ENCODE results near the gene KRTAP10-2. TPM values are rescaled to one million over a fixed set of nuclear protein-coding genes. Genes with fewer than 3 reads are reported as not detected.

KRTAP10-2 gene
- total RNA-seq, 6 experiments from 2014 or later, result not detected

DNA sequence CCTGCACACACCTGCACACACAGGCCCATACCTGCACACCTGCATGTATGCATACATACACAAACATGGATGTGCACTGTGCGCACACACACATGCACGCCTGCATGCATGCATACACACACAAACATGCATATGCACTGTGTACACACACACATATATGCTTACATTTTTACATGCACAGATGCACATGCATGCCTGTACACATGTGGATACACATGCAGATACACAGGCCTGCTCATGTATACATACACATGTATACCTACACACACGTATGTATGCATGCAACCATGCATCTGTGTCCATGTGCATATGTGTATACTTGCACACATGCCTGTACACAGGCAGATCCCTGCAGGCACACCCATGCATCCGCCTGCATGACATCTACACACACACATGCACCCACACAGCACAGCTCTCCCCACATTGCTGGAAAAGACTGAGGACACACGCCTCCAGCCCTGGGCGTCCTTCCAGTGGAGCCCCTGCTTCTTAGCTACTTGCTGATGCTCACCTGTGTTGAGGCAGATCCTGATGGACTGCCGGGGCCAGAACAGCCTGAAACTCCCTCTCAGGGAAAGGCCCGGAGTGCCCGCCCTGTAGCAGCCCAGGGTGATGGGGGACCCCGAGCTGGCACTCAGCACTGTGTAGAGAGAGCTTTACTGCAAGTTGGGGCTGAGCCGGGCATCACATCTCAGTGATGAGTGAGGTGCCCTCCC is 39.9 kb downstream of the KRTAP10-2 start:
- no peaks in the 10 kb centered on the region for H3K27me3 ChIP-seq
- 86% methylated on average over 4 of the region's 11 CpGs for WGBS (ENCODE audit: insufficient coverage, low coverage, low lambda C conversion rate, missing lambda C conversion rate)
- intact Hi-C loops (cut with DNase I), result loop anchor here (10.0 kb wide), 2 partner anchors 273 to 283 kb away; no protein-coding TSS in a partner anchor
- H3K36me3 ChIP-seq, result no peaks in the 10 kb centered on the region
- DNase-seq, result peak in 1 of 3 donors; percentile 15
- H3K4me1 ChIP-seq, result peaks cover 0 to 4% (median 2%) of the 10 kb centered on the region in 4 donors
- H3K9me3 ChIP-seq, result no peaks in the 10 kb centered on the region
- H3K27ac ChIP-seq, result no peak overlapping the region
- ATAC-seq, result no peak
- TF ChIP-seq CTCF (IDR thresholded peaks at IDR 0.05) (no peak), POLR2A (IDR thresholded peaks at IDR 0.05) (no peak)
- no peak overlapping the region for H3K4me3 ChIP-seq

DNA sequence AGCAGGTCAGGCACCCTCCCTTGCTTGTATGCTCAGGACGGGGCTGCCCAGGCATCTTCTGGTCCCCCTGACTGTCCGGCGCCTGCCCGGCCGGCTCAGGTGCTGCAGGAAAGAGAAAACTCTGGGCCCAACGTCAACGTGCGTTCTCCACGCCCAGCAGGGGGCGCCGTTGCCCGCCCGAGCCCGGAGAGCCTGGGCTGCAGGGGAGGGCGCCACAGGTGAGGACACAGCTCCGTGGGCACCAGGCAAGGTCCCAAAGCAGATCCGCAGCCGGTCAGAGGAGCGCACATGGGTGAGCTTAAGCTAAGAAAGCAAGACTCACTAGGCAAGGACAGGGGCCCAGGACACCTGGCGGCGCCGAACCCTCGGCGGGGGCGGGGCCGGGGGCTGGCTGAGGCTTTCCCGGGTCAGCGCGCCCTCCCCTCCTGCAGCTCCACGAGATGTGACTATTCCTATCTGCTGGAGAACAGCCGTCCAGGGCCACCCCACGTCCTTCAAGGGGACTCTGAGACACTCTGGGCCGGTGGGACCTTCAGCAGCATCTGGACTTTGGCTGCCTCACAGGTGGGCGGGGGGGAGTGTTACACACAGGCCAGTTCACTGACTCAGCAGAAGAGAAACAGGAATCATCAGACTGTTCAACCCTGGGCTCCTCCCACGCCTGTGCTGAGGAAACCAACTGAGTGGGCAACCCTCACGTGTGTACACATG is 40.6 kb downstream of the KRTAP10-2 start:
- H3K4me3 ChIP-seq, result peak overlapping the region in 1 of 3 donors; percentile 3

GRCh38 chr21:44510109-44510507 is 41.2 kb downstream of the KRTAP10-2 start:
- H3K9me3 ChIP-seq, result no peaks in the 10 kb centered on the region

More for the DNA sequence above, 40.6 kb downstream of the KRTAP10-2 start:
- peak; percentile 74 to 78 (median 77) for DNase-seq
- Histone ChIP-seq H3K9me3 (no peaks in the 10 kb centered on the region), H3K36me3 (no peaks in the 10 kb centered on the region), H3K27ac (no peak overlapping the region), H3K27me3 (no peaks in the 10 kb centered on the region), H3K4me1 (peaks cover 0 to 4% (median 2%) of the 10 kb centered on the region in 4 donors)
- WGBS (ENCODE audit: insufficient coverage, low coverage, low lambda C conversion rate, missing lambda C conversion rate), result 9% methylated on average over 6 of the region's 36 CpGs
- ATAC-seq, result peak; percentile 71 to 77 (median 76)
- TF ChIP-seq POLR2A (IDR thresholded peaks at IDR 0.05), result no peak
- peak; percentile 85 to 91 (median 89) for TF ChIP-seq CTCF (IDR thresholded peaks at IDR 0.05)
- intact Hi-C loops (cut with DNase I), result loop anchor here (10.0 kb wide), 2 partner anchors 274 to 284 kb away; no protein-coding TSS in a partner anchor

DNA sequence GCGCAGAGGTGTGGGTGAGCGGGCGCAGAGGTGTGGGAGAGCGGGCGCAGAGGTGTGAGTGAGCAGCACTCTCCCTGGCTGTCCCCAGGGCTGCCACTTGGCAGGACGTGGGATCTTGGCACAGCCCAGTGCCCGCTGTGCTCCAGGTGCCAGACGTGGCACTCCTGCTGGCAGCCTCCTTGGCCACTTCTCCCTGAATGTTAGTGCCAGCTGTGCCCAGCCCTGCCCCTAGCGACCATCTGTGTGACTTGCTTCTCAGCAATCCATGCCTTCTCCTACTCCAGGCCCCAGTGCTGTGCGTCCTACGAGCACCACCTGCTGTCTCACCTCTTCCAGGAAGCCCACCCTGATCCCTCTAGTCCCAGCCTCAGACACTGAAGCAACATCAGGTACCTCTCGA is 41.8 kb downstream of the KRTAP10-2 start:
- Histone ChIP-seq H3K4me3 (no peak overlapping the region), H3K4me1 (peaks cover 0 to 4% (median 2%) of the 10 kb centered on the region in 4 donors), H3K27me3 (no peaks in the 10 kb centered on the region), H3K36me3 (no peaks in the 10 kb centered on the region), H3K27ac (no peak overlapping the region), H3K9me3 (no peaks in the 10 kb centered on the region)
- 33% methylated on average over 2 of the region's 12 CpGs for WGBS (ENCODE audit: insufficient coverage, low coverage, low lambda C conversion rate, missing lambda C conversion rate)
- intact Hi-C loops (cut with DNase I), result no loop called here
- peak; percentile 71 to 91 (median 89) for DNase-seq
- peak; percentile 40 to 66 (median 57) for TF ChIP-seq CTCF (IDR thresholded peaks at IDR 0.05)
- TF ChIP-seq POLR2A (IDR thresholded peaks at IDR 0.05), result no peak
- peak; percentile 80 to 93 (median 87) for ATAC-seq

More at GRCh38 chr21:44510109-44510507, 41.2 kb downstream of the KRTAP10-2 start:
- intact Hi-C loops (cut with DNase I), result loop anchor here (10.0 kb wide), 2 partner anchors 275 to 285 kb away; no protein-coding TSS in a partner anchor
- Histone ChIP-seq H3K36me3 (no peaks in the 10 kb centered on the region), H3K27me3 (no peaks in the 10 kb centered on the region), H3K27ac (no peak overlapping the region), H3K4me3 (peak overlapping the region in 1 of 3 donors; percentile 3), H3K4me1 (peaks cover 0 to 4% (median 2%) of the 10 kb centered on the region in 4 donors)
- ATAC-seq (peak in 2 of 4 donors; percentile 1 to 5), DNase-seq (no peak)
- TF ChIP-seq POLR2A (IDR thresholded peaks at IDR 0.05), result no peak
- no peak for TF ChIP-seq CTCF (IDR thresholded peaks at IDR 0.05)
- WGBS (ENCODE audit: insufficient coverage, low coverage, low lambda C conversion rate, missing lambda C conversion rate), result no CpG with 5 or more reads among the region's 18 CpGs
